Measurements from ENCODE around the gene GP1BA. TPM values are rescaled to one million over a fixed set of nuclear protein-coding genes. Genes with fewer than 3 reads are reported as not detected.

GP1BA gene
- total and polyA plus RNA-seq, 10 of the 15 experiments (the other 5 are each of a cell fraction or from before 2014, with no cell fraction given): 0.04 to 0.67 (median 0.28) TPM; not detected in 1

GRCh38 chr17:4965311-4965986, 33.4 kb downstream of the GP1BA start:
- ChIA-PET RAD21 (ENCODE audit: unreplicated experiment) (interaction anchor here (1.0 to 6.4 kb wide), 5 partner anchors 16 to 96 kb away, joined by 3 to 73 read pairs (median 28); partner anchors contain the start of genes CAMTA2, ENO3, PFN1 and RNF167), SMC1A (ENCODE audit: uncharacterized antibody, unreplicated experiment) (interaction anchor here (1.0 to 4.3 kb wide), 4 partner anchors 14 to 31 kb away, joined by 3 to 50 read pairs (median 31); partner anchors contain the start of genes ENO3, PFN1, RNF167 and SLC25A11), POLR2A (interaction anchor here (1.7 to 8.5 kb wide), 2 partner anchors 8 to 18 kb away, joined by 5 to 272 read pairs; partner anchors contain the start of genes ENO3, PFN1, RNF167 and SLC25A11), CTCF (interaction anchor here (0.8 to 3.6 kb wide), 8 partner anchors 9 to 60 kb away, joined by 3 to 28 read pairs (median 14); partner anchors contain the start of genes CAMTA2, ENO3, PFN1 and RNF167)
- 94% methylated on average over 15 of the region's 15 CpGs for WGBS (ENCODE audit: insufficient coverage, insufficient replicate concordance, low lambda C conversion rate, missing lambda C conversion rate)
- ATAC-seq (no peak), DNase-seq (ENCODE audit: low read depth, low spot score) (no peak), FAIRE-seq (no peak)
- intact Hi-C loops (cut with micrococcal nuclease; ENCODE audit: unreplicated experiment): loop anchor here (5.0 kb wide), 1 partner anchor 97 kb away; no protein-coding TSS in a partner anchor
- Histone ChIP-seq H3K27ac (ENCODE audit: control insufficient read depth, insufficient read depth) (no peak overlapping the region), H3K9me3 (replicated peaks; ENCODE audit: control insufficient read depth, insufficient read depth, low read length) (no peaks in the 10 kb centered on the region), H3K4me2 (ENCODE audit: control insufficient read depth, insufficient read depth) (peak overlapping the region; percentile 78), H3K36me3 (ENCODE audit: control insufficient read depth in 2 of 2, insufficient read depth in 2 of 2, low read length in 1 of 2) (peaks cover 3 to 6% of the 10 kb centered on the region in 2 experiments; a peak in 2 of 4 replicates), H4K20me1 (ENCODE audit: control insufficient read depth, insufficient read depth) (no peaks in the 10 kb centered on the region), H3K4me1 (ENCODE audit: control insufficient read depth, insufficient read depth, low read length) (peaks cover 14% of the 10 kb centered on the region), H3K79me2 (ENCODE audit: control insufficient read depth, insufficient read depth, low read length) (peaks cover 29% of the 10 kb centered on the region), H3K27me3 (replicated peaks in 1 of 2; ENCODE audit: control insufficient read depth in 2 of 2, insufficient read depth in 2 of 2, low read length in 1 of 2) (no peaks in the 10 kb centered on the region), H2AFZ (ENCODE audit: control insufficient read depth, low read depth, low read length) (no peak overlapping the region), H3K9ac (ENCODE audit: control insufficient read depth, insufficient read depth, low read length) (no peak overlapping the region), H3K4me3 (no peak overlapping the region)
- BruUV-seq (replicated peaks): no TSS peak
- in situ Hi-C loops (cut with MboI): no loop called here
- TF ChIP-seq SUPT20H (IDR thresholded peaks at IDR 0.05; ENCODE audit: borderline replicate concordance, control insufficient read depth, low read depth, low read length): no peak
- no peak for TF ChIP-seq ATF7 (IDR thresholded peaks at IDR 0.05; ENCODE audit: low read depth)
- no peak for TF ChIP-seq FOXK2 (IDR thresholded peaks at IDR 0.05)
- no peak for TF ChIP-seq ZSCAN29 (IDR thresholded peaks at IDR 0.05)
- TF ChIP-seq CEBPZ (IDR thresholded peaks at IDR 0.05; ENCODE audit: low read depth, low read length): no peak
- TF ChIP-seq POLR2AphosphoS2 (IDR thresholded peaks at IDR 0.05; ENCODE audit: low read depth, low read length): 0 out of 2 replicates have a peak, but pooled peaks have one; percentile 13
